ENCODE results near the gene ANKHD1. TPM values are rescaled to one million over a fixed set of nuclear protein-coding genes. Genes with fewer than 3 reads are reported as not detected.

The ANKHD1 gene, protein sequence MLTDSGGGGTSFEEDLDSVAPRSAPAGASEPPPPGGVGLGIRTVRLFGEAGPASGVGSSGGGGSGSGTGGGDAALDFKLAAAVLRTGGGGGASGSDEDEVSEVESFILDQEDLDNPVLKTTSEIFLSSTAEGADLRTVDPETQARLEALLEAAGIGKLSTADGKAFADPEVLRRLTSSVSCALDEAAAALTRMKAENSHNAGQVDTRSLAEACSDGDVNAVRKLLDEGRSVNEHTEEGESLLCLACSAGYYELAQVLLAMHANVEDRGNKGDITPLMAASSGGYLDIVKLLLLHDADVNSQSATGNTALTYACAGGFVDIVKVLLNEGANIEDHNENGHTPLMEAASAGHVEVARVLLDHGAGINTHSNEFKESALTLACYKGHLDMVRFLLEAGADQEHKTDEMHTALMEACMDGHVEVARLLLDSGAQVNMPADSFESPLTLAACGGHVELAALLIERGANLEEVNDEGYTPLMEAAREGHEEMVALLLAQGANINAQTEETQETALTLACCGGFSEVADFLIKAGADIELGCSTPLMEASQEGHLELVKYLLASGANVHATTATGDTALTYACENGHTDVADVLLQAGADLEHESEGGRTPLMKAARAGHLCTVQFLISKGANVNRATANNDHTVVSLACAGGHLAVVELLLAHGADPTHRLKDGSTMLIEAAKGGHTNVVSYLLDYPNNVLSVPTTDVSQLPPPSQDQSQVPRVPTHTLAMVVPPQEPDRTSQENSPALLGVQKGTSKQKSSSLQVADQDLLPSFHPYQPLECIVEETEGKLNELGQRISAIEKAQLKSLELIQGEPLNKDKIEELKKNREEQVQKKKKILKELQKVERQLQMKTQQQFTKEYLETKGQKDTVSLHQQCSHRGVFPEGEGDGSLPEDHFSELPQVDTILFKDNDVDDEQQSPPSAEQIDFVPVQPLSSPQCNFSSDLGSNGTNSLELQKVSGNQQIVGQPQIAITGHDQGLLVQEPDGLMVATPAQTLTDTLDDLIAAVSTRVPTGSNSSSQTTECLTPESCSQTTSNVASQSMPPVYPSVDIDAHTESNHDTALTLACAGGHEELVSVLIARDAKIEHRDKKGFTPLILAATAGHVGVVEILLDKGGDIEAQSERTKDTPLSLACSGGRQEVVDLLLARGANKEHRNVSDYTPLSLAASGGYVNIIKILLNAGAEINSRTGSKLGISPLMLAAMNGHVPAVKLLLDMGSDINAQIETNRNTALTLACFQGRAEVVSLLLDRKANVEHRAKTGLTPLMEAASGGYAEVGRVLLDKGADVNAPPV (N-terminal part only)
- total RNA-seq (100 to 1,000 TPM in 1 of 2 donors, 10 to 100 TPM in 1; 65.6 to 119 TPM), polyA plus RNA-seq (ENCODE audit: insufficient read length in 2 of 2) (10 to 100 TPM; 74.5 to 78.0 TPM)
- long read RNA-seq, donor 1, partial matches to known transcripts, result 14 of 16 reads
- long read RNA-seq, donor 1, other reads (novel, unspliced or antisense), result 0 of 16 reads
- long read RNA-seq, donor 2, partial matches to known transcripts, result 6 of 10 reads
- long read RNA-seq, donor 2, other reads (novel, unspliced or antisense), result 0 of 10 reads
- long read RNA-seq, donor 3, partial matches to known transcripts, result 14 of 19 reads
- long read RNA-seq, donor 3, other reads (novel, unspliced or antisense), result 0 of 19 reads
- long read RNA-seq, donor 4, full-length matches to known transcripts, result 8 of 22 reads
- long read RNA-seq, donor 4, partial matches to known transcripts, result 14 of 22 reads
- long read RNA-seq, donor 4, other reads (novel, unspliced or antisense), result 0 of 22 reads

DNA sequence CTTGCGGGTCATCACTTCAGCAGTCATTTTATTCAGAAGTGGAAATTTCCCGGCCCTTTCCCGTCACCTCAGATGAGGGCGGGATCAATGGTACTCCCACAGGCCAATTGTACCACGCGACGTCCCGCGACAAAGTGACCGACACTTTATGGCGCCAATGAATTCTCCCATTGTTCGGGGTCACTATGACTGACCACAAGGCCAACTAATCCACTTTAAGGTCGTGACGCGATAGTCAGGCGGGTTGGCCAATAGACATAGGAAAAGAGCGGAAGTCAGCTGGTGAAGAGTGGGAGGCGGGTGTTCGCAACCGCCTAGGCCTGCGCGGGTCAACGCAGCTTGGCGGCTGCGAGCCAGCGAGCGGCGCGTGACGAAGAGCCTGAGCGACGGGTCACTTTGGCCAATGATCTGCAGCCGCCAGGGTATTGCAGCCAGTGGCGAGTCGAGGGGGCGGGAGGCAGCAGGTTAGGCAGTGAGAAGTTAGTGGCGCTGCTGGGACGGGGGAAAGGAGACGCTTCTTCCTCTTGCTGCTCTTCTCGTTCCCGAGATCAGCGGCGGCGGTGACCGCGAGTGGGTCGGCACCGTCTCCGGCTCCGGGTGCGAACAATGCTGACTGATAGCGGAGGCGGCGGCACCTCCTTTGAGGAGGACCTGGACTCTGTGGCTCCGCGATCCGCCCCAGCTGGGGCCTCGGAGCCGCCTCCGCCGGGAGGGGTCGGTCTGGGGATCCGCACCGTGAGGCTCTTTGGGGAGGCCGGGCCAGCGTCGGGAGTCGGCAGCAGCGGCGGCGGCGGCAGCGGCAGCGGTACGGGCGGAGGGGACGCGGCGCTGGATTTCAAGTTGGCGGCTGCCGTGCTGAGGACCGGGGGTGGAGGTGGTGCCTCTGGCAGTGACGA lies at the start of gene ANKHD1:
Gene ANKHD1, plus strand, starts transcription at position 472 of the 896 bp plus-strand sequence. Its CDS starts 135 bp downstream, at position 607.
- DNase-seq (ENCODE audit: low read depth in 4 of 6, low spot score in 6 of 6), result peak; percentile 100
- Histone ChIP-seq H3K36me3 (ENCODE audit: control insufficient read depth, insufficient read depth, low read length) (peaks cover 6% of the 10 kb centered on the region), H3K9me3 (ENCODE audit: control insufficient read depth, insufficient read depth, low read length) (no peaks in the 10 kb centered on the region), H3K4me3 (ENCODE audit: low read depth, low read length) (peak within 1 kb of the TSS; percentile 97), H3K4me1 (ENCODE audit: control insufficient read depth, insufficient read depth, low read length) (peaks cover 28% of the 10 kb centered on the region), H3K27me3 (ENCODE audit: control insufficient read depth, insufficient read depth, low read length) (no peaks in the 10 kb centered on the region), H3K27ac (ENCODE audit: low read depth, low read length) (peak within 1 kb of the TSS; percentile 97)
- WGBS (ENCODE audit: insufficient coverage), result under 1% methylated on average over 82 of the region's 83 CpGs

DNA sequence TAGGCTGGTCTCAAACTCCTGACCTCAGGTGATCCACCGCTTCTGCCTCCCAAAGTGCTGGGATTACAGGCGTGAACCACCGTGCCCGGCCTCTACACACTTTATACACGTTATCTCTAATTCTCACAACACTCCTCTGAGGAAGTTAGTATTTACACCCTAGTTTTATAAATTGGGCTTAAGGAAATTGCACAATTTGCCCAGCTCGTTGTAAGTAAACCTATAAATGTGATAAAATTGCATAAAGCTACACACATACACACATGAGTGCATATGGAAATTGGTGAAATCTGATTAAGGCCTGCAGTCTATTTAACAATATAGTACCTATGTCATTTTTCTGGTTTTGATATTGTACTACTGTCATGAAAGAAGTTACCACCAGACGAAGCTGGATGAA lies 46.1 kb upstream of the ANKHD1 start:
- H3K4me1 ChIP-seq (ENCODE audit: control insufficient read depth, insufficient read depth, low read length), result peaks cover 15% of the 10 kb centered on the region
- H3K36me3 ChIP-seq (ENCODE audit: control insufficient read depth, insufficient read depth, low read length), result no peaks in the 10 kb centered on the region
- H3K4me3 ChIP-seq (ENCODE audit: low read depth, low read length), result no peak overlapping the region
- H3K9me3 ChIP-seq (ENCODE audit: control insufficient read depth, insufficient read depth, low read length), result no peaks in the 10 kb centered on the region
- H3K27me3 ChIP-seq (ENCODE audit: control insufficient read depth, insufficient read depth, low read length), result peaks cover 2% of the 10 kb centered on the region
- H3K27ac ChIP-seq (ENCODE audit: low read depth, low read length), result no peak overlapping the region
- WGBS (ENCODE audit: insufficient coverage), result no CpG with 5 or more reads among the region's 7 CpGs
- DNase-seq (ENCODE audit: low read depth in 4 of 6, low spot score in 6 of 6), result no peak

DNA sequence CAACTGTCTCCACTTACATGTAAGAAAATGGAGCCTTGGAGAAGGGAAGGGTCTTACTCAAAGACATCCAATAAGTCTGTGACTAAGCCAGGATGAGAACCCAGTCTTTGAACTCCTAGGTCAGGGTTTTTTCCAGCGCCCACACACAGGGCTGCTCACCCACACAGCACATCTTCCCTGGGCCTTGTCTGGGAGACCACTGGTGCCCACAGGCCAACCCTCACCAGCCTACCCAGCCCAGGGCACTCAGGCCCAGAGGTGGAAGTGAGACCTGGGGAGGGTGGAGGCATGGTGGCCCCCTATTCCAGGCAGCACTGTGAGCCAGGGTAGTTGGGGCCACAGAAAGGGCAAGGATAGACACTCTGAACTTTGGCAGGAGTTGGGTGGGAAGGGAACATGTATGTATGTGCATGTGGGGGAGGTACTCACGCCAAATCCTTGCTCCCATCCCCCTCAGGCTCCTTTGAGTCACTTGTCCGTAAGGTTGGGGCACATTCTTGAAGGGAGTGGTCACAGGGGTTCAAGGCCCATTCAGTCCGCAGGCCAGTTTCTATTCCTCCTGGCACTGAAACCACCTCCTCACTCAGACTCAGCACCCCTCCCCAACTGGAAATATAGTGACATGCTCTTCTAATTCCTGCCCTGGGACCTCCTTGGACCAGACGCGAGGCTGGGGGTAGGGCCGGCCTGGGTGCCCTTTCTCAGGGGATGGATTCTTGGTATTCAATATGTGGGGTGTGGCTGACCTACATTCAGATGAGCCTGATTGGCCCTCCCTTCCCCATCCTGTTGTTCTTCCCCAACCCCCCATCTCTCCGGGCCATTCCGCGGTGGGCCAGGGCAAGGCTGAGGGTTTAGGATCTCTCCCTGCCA lies 44.5 kb upstream of the ANKHD1 start:
- Histone ChIP-seq H3K9me3 (ENCODE audit: control insufficient read depth, insufficient read depth, low read length) (no peaks in the 10 kb centered on the region), H3K27ac (ENCODE audit: low read depth, low read length) (no peak overlapping the region), H3K27me3 (ENCODE audit: control insufficient read depth, insufficient read depth, low read length) (no peaks in the 10 kb centered on the region), H3K4me3 (ENCODE audit: low read depth, low read length) (no peak overlapping the region), H3K4me1 (ENCODE audit: control insufficient read depth, insufficient read depth, low read length) (peaks cover 15% of the 10 kb centered on the region), H3K36me3 (ENCODE audit: control insufficient read depth, insufficient read depth, low read length) (no peaks in the 10 kb centered on the region)
- peak in 1 of 6 donors; percentile 13 for DNase-seq (ENCODE audit: low read depth in 4 of 6, low spot score in 6 of 6)
- 37% methylated on average over 5 of the region's 10 CpGs for WGBS (ENCODE audit: insufficient coverage)

GRCh38 chr5:140357726-140358093 lies 43.9 kb upstream of the ANKHD1 start:
- peak in 5 of 6 donors; percentile 61 to 96 (median 78) for DNase-seq (ENCODE audit: low read depth in 4 of 6, low spot score in 6 of 6)
- under 1% methylated on average over 14 of the region's 18 CpGs for WGBS (ENCODE audit: insufficient coverage)
- Histone ChIP-seq H3K27ac (ENCODE audit: low read depth, low read length) (no peak overlapping the region), H3K36me3 (ENCODE audit: control insufficient read depth, insufficient read depth, low read length) (no peaks in the 10 kb centered on the region), H3K9me3 (ENCODE audit: control insufficient read depth, insufficient read depth, low read length) (no peaks in the 10 kb centered on the region), H3K27me3 (ENCODE audit: control insufficient read depth, insufficient read depth, low read length) (no peaks in the 10 kb centered on the region), H3K4me3 (ENCODE audit: low read depth, low read length) (no peak overlapping the region), H3K4me1 (ENCODE audit: control insufficient read depth, insufficient read depth, low read length) (peaks cover 15% of the 10 kb centered on the region)

DNA sequence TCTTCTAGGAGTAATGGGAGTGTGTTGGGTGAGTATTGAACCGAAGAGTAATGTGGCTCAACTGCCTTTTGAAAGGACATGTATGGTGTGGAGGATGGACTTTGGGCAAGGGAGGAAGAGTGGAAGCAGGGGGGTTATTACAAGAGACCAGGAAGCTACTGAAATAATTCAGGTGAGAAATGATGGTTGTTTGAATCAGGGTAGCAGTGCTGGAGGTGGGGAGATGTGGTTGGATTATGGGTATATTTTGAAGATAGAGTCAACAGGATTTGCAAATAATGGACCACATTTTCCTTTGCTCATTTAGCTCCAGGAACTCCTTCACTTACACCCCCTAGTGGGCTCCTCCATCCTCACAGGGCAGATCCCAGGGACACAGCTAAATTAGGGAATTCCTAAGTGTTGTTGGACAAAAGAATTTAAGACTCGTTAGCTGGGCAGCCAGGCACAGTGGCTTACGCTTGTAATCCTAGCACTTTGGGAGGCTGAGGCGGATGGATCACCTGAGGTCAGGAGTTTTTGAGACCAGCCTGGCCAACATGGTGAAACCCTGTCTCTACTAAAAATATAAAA lies 42.8 kb upstream of the ANKHD1 start:
- no peak overlapping the region for H3K4me3 ChIP-seq (ENCODE audit: low read depth, low read length)
- H3K27me3 ChIP-seq (ENCODE audit: control insufficient read depth, insufficient read depth, low read length), result no peaks in the 10 kb centered on the region
- H3K36me3 ChIP-seq (ENCODE audit: control insufficient read depth, insufficient read depth, low read length), result no peaks in the 10 kb centered on the region
- peaks cover 27% of the 10 kb centered on the region for H3K4me1 ChIP-seq (ENCODE audit: control insufficient read depth, insufficient read depth, low read length)
- 89% methylated on average over 3 of the region's 4 CpGs for WGBS (ENCODE audit: insufficient coverage)
- no peak overlapping the region for H3K27ac ChIP-seq (ENCODE audit: low read depth, low read length)
- no peaks in the 10 kb centered on the region for H3K9me3 ChIP-seq (ENCODE audit: control insufficient read depth, insufficient read depth, low read length)
- peak in 1 of 6 donors; percentile 13 for DNase-seq (ENCODE audit: low read depth in 4 of 6, low spot score in 6 of 6)

DNA sequence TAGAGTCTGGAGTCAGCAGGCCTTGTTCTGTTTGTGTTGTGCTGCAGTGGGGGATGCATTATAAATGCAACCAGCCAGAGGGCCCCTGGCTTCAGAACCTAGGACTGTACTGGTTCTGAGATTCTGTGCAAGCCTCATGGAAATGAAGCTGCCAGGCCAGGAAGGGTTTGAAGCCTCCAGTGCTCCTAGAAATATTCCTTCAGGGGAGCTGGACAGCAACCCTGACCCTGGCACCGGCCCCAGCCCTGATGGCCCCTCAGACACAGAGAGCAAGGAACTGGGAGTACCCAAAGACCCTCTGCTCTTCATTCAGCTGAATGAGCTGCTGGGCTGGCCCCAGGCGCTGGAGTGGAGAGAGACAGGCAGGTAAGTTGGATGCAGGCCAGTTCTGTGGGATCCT lies 41.5 kb upstream of the ANKHD1 start, which contains the start of gene SLC4A9:
Gene SLC4A9, plus strand, starts transcription at position 94 of the 400 bp plus-strand sequence. Its CDS starts 43 bp downstream, at position 137.
- H3K4me1 ChIP-seq (ENCODE audit: control insufficient read depth, insufficient read depth, low read length), result peaks cover 30% of the 10 kb centered on the region
- H3K27ac ChIP-seq (ENCODE audit: low read depth, low read length), result no peak within 1 kb of the TSS
- no peak for DNase-seq (ENCODE audit: low read depth in 4 of 6, low spot score in 6 of 6)
- WGBS (ENCODE audit: insufficient coverage), result 88% methylated on average over 2 of the region's 2 CpGs
- H3K27me3 ChIP-seq (ENCODE audit: control insufficient read depth, insufficient read depth, low read length), result no peaks in the 10 kb centered on the region
- no peaks in the 10 kb centered on the region for H3K9me3 ChIP-seq (ENCODE audit: control insufficient read depth, insufficient read depth, low read length)
- H3K4me3 ChIP-seq (ENCODE audit: low read depth, low read length), result no peak within 1 kb of the TSS
- no peaks in the 10 kb centered on the region for H3K36me3 ChIP-seq (ENCODE audit: control insufficient read depth, insufficient read depth, low read length)

DNA sequence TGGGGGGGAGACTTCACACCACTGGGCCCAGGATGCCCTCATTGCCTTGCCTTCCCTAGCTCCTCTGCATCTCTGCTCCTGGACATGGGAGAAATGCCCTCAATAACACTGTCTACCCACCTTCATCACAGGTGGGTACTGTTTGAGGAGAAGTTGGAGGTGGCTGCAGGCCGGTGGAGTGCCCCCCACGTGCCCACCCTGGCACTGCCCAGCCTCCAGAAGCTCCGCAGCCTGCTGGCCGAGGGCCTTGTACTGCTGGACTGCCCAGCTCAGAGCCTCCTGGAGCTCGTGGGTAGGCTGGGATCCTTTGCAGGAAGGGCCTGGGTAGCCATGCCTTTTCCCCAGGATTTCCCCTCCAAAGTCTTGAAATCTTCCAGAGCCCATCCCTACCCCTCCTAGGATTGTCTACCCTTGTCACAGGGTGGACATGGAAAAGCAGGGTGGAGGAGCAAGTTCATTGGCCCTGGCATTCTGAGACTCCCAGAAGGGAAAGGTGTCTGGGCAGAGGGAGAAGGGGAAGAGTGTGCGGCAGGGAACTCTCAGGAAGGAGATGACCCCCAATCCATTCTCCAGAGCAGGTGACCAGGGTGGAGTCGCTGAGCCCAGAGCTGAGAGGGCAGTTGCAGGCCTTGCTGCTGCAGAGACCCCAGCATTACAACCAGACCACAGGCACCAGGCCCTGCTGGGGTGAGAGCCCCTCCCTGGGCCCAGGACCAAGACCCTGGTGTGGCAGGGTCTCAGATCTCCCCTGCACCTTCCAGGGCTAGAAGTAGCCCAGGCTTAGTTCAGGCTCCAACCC lies 40.8 kb upstream of the ANKHD1 start:
- Histone ChIP-seq H3K4me1 (ENCODE audit: control insufficient read depth, insufficient read depth, low read length) (peaks cover 30% of the 10 kb centered on the region), H3K36me3 (ENCODE audit: control insufficient read depth, insufficient read depth, low read length) (no peaks in the 10 kb centered on the region), H3K27me3 (ENCODE audit: control insufficient read depth, insufficient read depth, low read length) (no peaks in the 10 kb centered on the region), H3K9me3 (ENCODE audit: control insufficient read depth, insufficient read depth, low read length) (no peaks in the 10 kb centered on the region), H3K27ac (ENCODE audit: low read depth, low read length) (no peak overlapping the region), H3K4me3 (ENCODE audit: low read depth, low read length) (no peak overlapping the region)
- no peak for DNase-seq (ENCODE audit: low read depth in 4 of 6, low spot score in 6 of 6)
- 78% methylated on average over 6 of the region's 7 CpGs for WGBS (ENCODE audit: insufficient coverage)
